D721Med (cell line): ENCODE measurements around the gene TMEM72.
"Not testable (repeated sequence)": the region's sequence is repeated elsewhere in the genome, so short reads cannot be mapped to it uniquely, and the experiment has no call there.

ENCODE experiments used
- DNase-seq: peaks from one replicate; pipeline ENCODE4 v3.0.0; 2011; ENCODE audit warnings: low spot score; ENCODE audit not compliant: insufficient read length
- FAIRE-seq: peaks from 2 replicates; lab custom pipeline; 2011; peaks lifted over from hg19 to GRCh38; lab: Jason Lieb, UNC
- CTCF ChIP-seq: IDR thresholded peaks from 2 replicates; pipeline ENCODE4 v1.5.1; 2012; ENCODE audit warnings: mild to moderate bottlenecking, control low read depth; ENCODE audit not compliant: insufficient read depth; ENCODE audit errors: missing control alignments

The TMEM72 gene

GRCh38 chr10:44865289-44865671 is 45.9 kb upstream of the TMEM72 start:
- FAIRE-seq = no peak
- no peak for DNase-seq

GRCh38 chr10:44866367-44866766 is 44.8 kb upstream of the TMEM72 start:
- not testable (repeated sequence) for DNase-seq, FAIRE-seq

More at GRCh38 chr10:44865289-44865671, 45.9 kb upstream of the TMEM72 start:
- TF ChIP-seq CTCF = no peak

- no peak for DNase-seq
- no peak for TF ChIP-seq CTCF
- FAIRE-seq = no peak
Measured at GRCh38 chr10:44870031-44870430, 41.1 kb upstream of the TMEM72 start.

- TF ChIP-seq CTCF = no peak
- FAIRE-seq (no peak), DNase-seq (no peak)
Measured at GRCh38 chr10:44873160-44873559, 38.0 kb upstream of the TMEM72 start.

GRCh38 chr10:44874166-44874565 is 37.0 kb upstream of the TMEM72 start:
- DNase-seq (no peak), FAIRE-seq (no peak)
- no peak for TF ChIP-seq CTCF

- TF ChIP-seq CTCF = peak; percentile 25
- DNase-seq (peak; percentile 60), FAIRE-seq (no peak)
Measured at GRCh38 chr10:44878706-44879530, 32.2 kb upstream of the TMEM72 start.

GRCh38 chr10:44879531-44879899 is 31.6 kb upstream of the TMEM72 start:
- FAIRE-seq = no peak
- no peak for TF ChIP-seq CTCF
- no peak for DNase-seq
